ENCODE data around the gene NEU4. TPM values are rescaled to one million over a fixed set of nuclear protein-coding genes. Genes with fewer than 3 reads are reported as not detected.

Gene NEU4
- total RNA-seq, 1 donor from 2014 or later, result 0.09 TPM

DNA sequence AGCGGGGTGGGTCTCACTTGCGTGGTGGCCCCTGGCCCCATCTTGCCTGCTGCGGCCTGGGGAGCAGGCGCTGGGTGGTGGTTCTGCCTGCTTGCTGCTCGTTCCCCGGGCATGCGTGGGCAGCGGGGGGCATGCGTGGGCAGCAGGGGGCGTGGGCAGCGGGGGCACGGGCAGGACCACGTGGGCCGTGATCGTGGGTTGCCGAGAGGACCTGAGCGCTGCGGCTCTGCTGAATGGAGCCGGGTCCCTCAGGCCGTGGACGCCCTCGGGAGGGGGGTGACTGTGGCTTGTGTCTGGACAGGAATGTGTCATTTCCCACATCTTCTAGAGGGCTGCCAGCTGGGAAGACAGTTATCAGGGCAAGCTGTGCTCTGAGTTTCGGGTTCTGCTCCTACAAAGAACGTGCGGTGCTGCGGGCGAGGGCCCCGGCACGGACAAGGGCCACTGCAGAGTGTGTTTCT lies 40.7 kb upstream of the NEU4 start:
- Histone ChIP-seq H3K9me3 (ENCODE audit: insufficient read depth, low read depth, low read length) (no peaks in the 10 kb centered on the region), H3K4me3 (ENCODE audit: insufficient read depth, low read depth, low read length) (no peak overlapping the region), H3K79me2 (ENCODE audit: insufficient read depth, low read length) (no peaks in the 10 kb centered on the region), H3K4me2 (ENCODE audit: low read length) (no peak overlapping the region), H3K27ac (ENCODE audit: low read depth, low read length) (no peak overlapping the region), H3K27me3 (ENCODE audit: insufficient read depth, low read length) (no peaks in the 10 kb centered on the region), H3K4me1 (ENCODE audit: insufficient read depth, low read length) (no peaks in the 10 kb centered on the region), H3K36me3 (ENCODE audit: insufficient read depth, low read length) (no peaks in the 10 kb centered on the region), H2AFZ (ENCODE audit: low read depth, low read length) (no peak overlapping the region), H4K20me1 (ENCODE audit: insufficient read depth, low read length) (no peaks in the 10 kb centered on the region), H3K9ac (ENCODE audit: low read length) (no peak overlapping the region)
- FAIRE-seq (no peak), DNase-seq (ENCODE audit: low read depth) (no peak)
- Mint-ChIP-seq H3K9me3 (ENCODE audit: unreplicated experiment) (no peaks in the 10 kb centered on the region), H3K27ac (ENCODE audit: unreplicated experiment) (no peak overlapping the region), H3K4me3 (ENCODE audit: unreplicated experiment) (no peak overlapping the region), H3K36me3 (ENCODE audit: low read depth, unreplicated experiment) (peaks cover 5% of the 10 kb centered on the region), H3K4me1 (ENCODE audit: low read depth, unreplicated experiment) (peaks cover 2% of the 10 kb centered on the region), H3K27me3 (ENCODE audit: low read depth, unreplicated experiment) (peaks cover 4% of the 10 kb centered on the region)
- TF ChIP-seq EZH2 (IDR thresholded peaks at IDR 0.05; ENCODE audit: insufficient read depth, low read length), result no peak
- TF ChIP-seq, protein P1, sequence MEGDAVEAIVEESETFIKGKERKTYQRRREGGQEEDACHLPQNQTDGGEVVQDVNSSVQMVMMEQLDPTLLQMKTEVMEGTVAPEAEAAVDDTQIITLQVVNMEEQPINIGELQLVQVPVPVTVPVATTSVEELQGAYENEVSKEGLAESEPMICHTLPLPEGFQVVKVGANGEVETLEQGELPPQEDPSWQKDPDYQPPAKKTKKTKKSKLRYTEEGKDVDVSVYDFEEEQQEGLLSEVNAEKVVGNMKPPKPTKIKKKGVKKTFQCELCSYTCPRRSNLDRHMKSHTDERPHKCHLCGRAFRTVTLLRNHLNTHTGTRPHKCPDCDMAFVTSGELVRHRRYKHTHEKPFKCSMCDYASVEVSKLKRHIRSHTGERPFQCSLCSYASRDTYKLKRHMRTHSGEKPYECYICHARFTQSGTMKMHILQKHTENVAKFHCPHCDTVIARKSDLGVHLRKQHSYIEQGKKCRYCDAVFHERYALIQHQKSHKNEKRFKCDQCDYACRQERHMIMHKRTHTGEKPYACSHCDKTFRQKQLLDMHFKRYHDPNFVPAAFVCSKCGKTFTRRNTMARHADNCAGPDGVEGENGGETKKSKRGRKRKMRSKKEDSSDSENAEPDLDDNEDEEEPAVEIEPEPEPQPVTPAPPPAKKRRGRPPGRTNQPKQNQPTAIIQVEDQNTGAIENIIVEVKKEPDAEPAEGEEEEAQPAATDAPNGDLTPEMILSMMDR (IDR thresholded peaks at IDR 0.05; ENCODE audit: insufficient read depth, low read depth, low read length), result no peak

DNA sequence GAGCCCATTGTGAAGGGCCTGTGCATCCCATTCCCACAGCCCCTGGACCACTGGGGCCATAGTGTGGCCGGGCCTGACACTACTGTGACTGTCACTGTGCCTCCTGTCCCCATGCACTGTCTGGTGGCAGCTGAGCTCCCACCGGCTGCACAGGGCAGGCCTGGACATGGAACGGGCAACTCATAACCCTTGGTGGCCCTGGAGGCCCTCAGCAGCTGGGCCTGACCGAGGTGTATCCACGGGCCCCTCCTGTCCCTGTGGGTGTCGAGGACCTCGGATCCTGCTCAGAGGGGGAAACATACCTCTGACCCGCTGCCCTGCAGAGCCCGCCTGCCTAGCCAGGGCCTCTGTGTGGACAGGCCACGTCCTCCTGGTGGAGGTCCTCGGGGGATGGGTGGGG lies 40.1 kb upstream of the NEU4 start:
- Histone ChIP-seq H3K4me3 (ENCODE audit: insufficient read depth, low read depth, low read length) (no peak overlapping the region), H4K20me1 (ENCODE audit: insufficient read depth, low read length) (no peaks in the 10 kb centered on the region), H3K79me2 (ENCODE audit: insufficient read depth, low read length) (no peaks in the 10 kb centered on the region), H3K27ac (ENCODE audit: low read depth, low read length) (no peak overlapping the region), H3K4me2 (ENCODE audit: low read length) (no peak overlapping the region), H2AFZ (ENCODE audit: low read depth, low read length) (no peak overlapping the region), H3K4me1 (ENCODE audit: insufficient read depth, low read length) (no peaks in the 10 kb centered on the region), H3K9me3 (ENCODE audit: insufficient read depth, low read depth, low read length) (no peaks in the 10 kb centered on the region), H3K9ac (ENCODE audit: low read length) (no peak overlapping the region), H3K27me3 (ENCODE audit: insufficient read depth, low read length) (no peaks in the 10 kb centered on the region), H3K36me3 (ENCODE audit: insufficient read depth, low read length) (no peaks in the 10 kb centered on the region)
- no peaks in the 10 kb centered on the region for H3K9me3 Mint-ChIP-seq (ENCODE audit: unreplicated experiment)
- peaks cover 5% of the 10 kb centered on the region for H3K36me3 Mint-ChIP-seq (ENCODE audit: low read depth, unreplicated experiment)
- DNase-seq (ENCODE audit: low read depth) (no peak), FAIRE-seq (no peak)
- peaks cover 2% of the 10 kb centered on the region for H3K4me1 Mint-ChIP-seq (ENCODE audit: low read depth, unreplicated experiment)
- no peak overlapping the region for H3K27ac Mint-ChIP-seq (ENCODE audit: unreplicated experiment)
- H3K4me3 Mint-ChIP-seq (ENCODE audit: unreplicated experiment), result no peak overlapping the region
- H3K27me3 Mint-ChIP-seq (ENCODE audit: low read depth, unreplicated experiment), result peaks cover 4% of the 10 kb centered on the region
- TF ChIP-seq, protein P1 (IDR thresholded peaks at IDR 0.05; ENCODE audit: insufficient read depth, low read depth, low read length), result no peak
- TF ChIP-seq EZH2 (IDR thresholded peaks at IDR 0.05; ENCODE audit: insufficient read depth, low read length), result no peak

DNA sequence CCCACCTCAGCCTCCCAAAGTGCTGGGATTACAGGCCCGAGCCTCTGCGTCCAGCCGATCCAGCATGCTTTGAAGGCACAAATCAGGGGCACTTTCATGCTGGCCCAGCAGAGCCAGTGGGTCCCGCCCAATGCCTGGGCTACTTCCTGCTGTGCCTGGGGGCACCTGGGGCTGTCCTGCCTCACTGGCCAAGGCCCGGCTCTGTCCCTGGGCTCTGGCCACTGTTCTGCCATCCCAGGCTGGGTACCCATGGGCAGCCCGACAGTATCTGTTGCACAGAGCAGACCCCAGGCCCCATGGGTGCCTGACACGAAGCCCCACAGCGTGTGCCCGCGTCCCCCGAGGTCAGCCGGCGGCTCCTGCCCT lies 39.2 kb upstream of the NEU4 start:
- Mint-ChIP-seq H3K9me3 (ENCODE audit: unreplicated experiment) (no peaks in the 10 kb centered on the region), H3K36me3 (ENCODE audit: low read depth, unreplicated experiment) (peaks cover 5% of the 10 kb centered on the region), H3K4me3 (ENCODE audit: unreplicated experiment) (no peak overlapping the region)

More for the DNA sequence above, 39.2 kb upstream of the NEU4 start:
- Histone ChIP-seq H3K9me3 (ENCODE audit: insufficient read depth, low read depth, low read length) (no peaks in the 10 kb centered on the region), H2AFZ (ENCODE audit: low read depth, low read length) (no peak overlapping the region), H3K4me3 (ENCODE audit: insufficient read depth, low read depth, low read length) (no peak overlapping the region), H3K36me3 (ENCODE audit: insufficient read depth, low read length) (no peaks in the 10 kb centered on the region), H3K27me3 (ENCODE audit: insufficient read depth, low read length) (no peaks in the 10 kb centered on the region), H3K27ac (ENCODE audit: low read depth, low read length) (no peak overlapping the region), H4K20me1 (ENCODE audit: insufficient read depth, low read length) (no peaks in the 10 kb centered on the region), H3K4me2 (ENCODE audit: low read length) (no peak overlapping the region), H3K9ac (ENCODE audit: low read length) (no peak overlapping the region), H3K4me1 (ENCODE audit: insufficient read depth, low read length) (peaks cover 3% of the 10 kb centered on the region), H3K79me2 (ENCODE audit: insufficient read depth, low read length) (no peaks in the 10 kb centered on the region)
- DNase-seq (ENCODE audit: low read depth), result no peak
- Mint-ChIP-seq H3K4me1 (ENCODE audit: low read depth, unreplicated experiment) (peaks cover 2% of the 10 kb centered on the region), H3K27ac (ENCODE audit: unreplicated experiment) (no peak overlapping the region), H3K27me3 (ENCODE audit: low read depth, unreplicated experiment) (peaks cover 4% of the 10 kb centered on the region)
- FAIRE-seq, result no peak
- no peak for TF ChIP-seq EZH2 (IDR thresholded peaks at IDR 0.05; ENCODE audit: insufficient read depth, low read length)
- TF ChIP-seq, protein P1 (IDR thresholded peaks at IDR 0.05; ENCODE audit: insufficient read depth, low read depth, low read length), result no peak

Data from astrocyte (in vitro differentiated cells and primary cell).